K562 (cell line): ENCODE measurements around the gene BMP6. TPM values are rescaled to one million over a fixed set of nuclear protein-coding genes. Genes with fewer than 3 reads are reported as not detected.

Experiments used
- C11orf30 ChIP-seq: fragments of 450-650 bp; IDR thresholded peaks from 2 replicates; pipeline ENCODE4 v1.6.1; 2016; ENCODE audit warnings: low read depth, mild to moderate bottlenecking
- CEBPG ChIP-seq, 3 experiments: fragments of 200-800 bp in 1 of 3; sonication (Bioruptor generic) in 1 of 3; sonication (generic) in 1 of 3; formaldehyde crosslinking in 1 of 3; IDR thresholded peaks in 2 of 3; conservative IDR thresholded peaks in 1 of 3; 2 replicates each; pipeline versions ENCODE4 v1.6.1 to v1.8.0; 2016 to 2022; ENCODE audit warnings: missing compliant biosample characterization in 2 of 3, missing genetic modification characterization in 2 of 3, mild to moderate bottlenecking in 1 of 3, missing genetic modification reagents in 1 of 3
- CHD4 ChIP-seq: fragments of 200-600 bp; sonication (generic); IDR thresholded peaks from 3 replicates; pipeline ENCODE4 v1.6.1; 2012; ENCODE audit warnings: low read depth, mild to moderate bottlenecking, mixed read lengths, low read length, inconsistent platforms; ENCODE audit not compliant: insufficient read depth, insufficient replicate concordance, poor library complexity, severe bottlenecking
- ETV5 ChIP-seq: sonication (generic); formaldehyde crosslinking; IDR thresholded peaks from 2 replicates; pipeline ENCODE4 v1.4.0; 2020; ENCODE audit warnings: low read depth, mild to moderate bottlenecking, missing genetic modification reagents
- FOXJ2 ChIP-seq: fragments of 200-800 bp; sonication (Bioruptor generic); IDR thresholded peaks from 2 replicates; pipeline ENCODE4 v1.6.1; 2016; ENCODE audit warnings: missing genetic modification characterization, missing compliant biosample characterization
- ILF3 ChIP-seq: fragments of 450-650 bp; IDR thresholded peaks from 2 replicates; pipeline ENCODE4 v1.6.1; 2018; ENCODE audit warnings: antibody characterized with exemption, mild to moderate bottlenecking, moderate library complexity, borderline replicate concordance
- LEF1 ChIP-seq: fragments of 450-650 bp; IDR thresholded peaks from 2 replicates; pipeline ENCODE4 v1.6.1; 2016; ENCODE audit warnings: mild to moderate bottlenecking
- RREB1 ChIP-seq: fragments of 250-450 bp; sonication (Bioruptor Pico); IDR thresholded peaks from 2 replicates; pipeline ENCODE4 v1.4.0; 2020
- SLC30A9 ChIP-seq: fragments of 250-450 bp; sonication (Bioruptor Pico); IDR thresholded peaks from 2 replicates; pipeline ENCODE4 v1.8.0; 2022; ENCODE audit warnings: mild to moderate bottlenecking, moderate library complexity
- SMAD3 ChIP-seq: fragments of 450-650 bp; formaldehyde crosslinking; conservative IDR thresholded peaks from 2 replicates; pipeline ENCODE4 v1.4.0; 2020; ENCODE audit warnings: mild to moderate bottlenecking
- TRIM25 ChIP-seq: fragments of 450-650 bp; IDR thresholded peaks from 2 replicates; pipeline ENCODE4 v1.7.0; 2016; ENCODE audit warnings: borderline replicate concordance
- VEZF1 ChIP-seq: fragments of 200-800 bp; sonication (Bioruptor generic); IDR thresholded peaks from 2 replicates; pipeline ENCODE4 v1.6.1; 2017; ENCODE audit warnings: missing genetic modification characterization, missing compliant biosample characterization
- ZBTB7A ChIP-seq: IDR thresholded peaks from 2 replicates; pipeline ENCODE4 v1.6.1; 2011; ENCODE audit warnings: low read depth, mild to moderate bottlenecking, low read length, moderate library complexity, borderline replicate concordance; ENCODE audit not compliant: control insufficient read depth
- polyA plus RNA-seq, 8 experiments: library from polyadenylated mRNA; depleted of rRNA in 4 of 8; stranded (reverse) in 5 of 8; unstranded in 3 of 8; fragments of >200 nt; fragmentation: Nextera tagmentation in 2 of 8; fragmentation: Illumina TruSeq in 1 of 8; extraction: Ambion mirVana in 2 of 8; extraction: Trizol in 1 of 8; gene quantifications; 2 replicates each; pipeline versions ENCODE4 v1.2.1 to v1.2.3, GENCODE V29; 2011 to 2014; ENCODE audit warnings: inconsistent platforms in 1 of 8, missing spikeins in 1 of 8
- total RNA-seq, 7 experiments: library from RNA; depleted of rRNA in 6 of 7; stranded (reverse); fragments of >200 nt in 6 of 7; fragmentation: Illumina TruSeq in 2 of 7; extraction: Trizol in 2 of 7; gene quantifications; 2 replicates each; pipeline versions ENCODE4 v1.2.1 to v1.2.3, GENCODE V29; 2011 to 2021; ENCODE audit warnings: low replicate concordance in 1 of 7
- TF ChIP-seq, protein P1 (sequence below): sonication (generic); formaldehyde crosslinking; IDR thresholded peaks from 2 replicates; pipeline ENCODE4 v1.8.1; 2023; ENCODE audit warnings: mild to moderate bottlenecking, missing genetic modification reagents

Gene BMP6
- total and polyA plus RNA-seq, 9 of the 15 experiments (the other 6 are each of a cell fraction or from before 2014, with no cell fraction given), result 0.01 to 0.13 (median 0.06) TPM; not detected in 3

GRCh38 chr6:7680393-7681075 is 45.4 kb upstream of the BMP6 start (continued):
- TF ChIP-seq RREB1 (CRISPR knock-in tag) (no peak), LEF1 (no peak), ZBTB7A (no peak), SMAD3 (CRISPR knock-in tag) (0 out of 2 replicates have a peak, but pooled peaks have one; percentile 29), SLC30A9 (CRISPR knock-in tag) (no peak), CEBPG (CRISPR knock-in tag; IDR thresholded peaks at IDR 0.05) (no peak), CEBPG (tag; conservative IDR thresholded peaks at IDR 0.05 in 1 of 2, IDR thresholded peaks at IDR 0.05 in 1 of 2) (no peak), ILF3 (no peak), VEZF1 (CRISPR knock-in tag) (peak; percentile 11; the same call in 1 of the 2 replicates), CHD4 (no peak), FOXJ2 (tag) (peak; percentile 49; the same call in 1 of the 2 replicates), C11orf30 (no peak), TRIM25 (no peak), ETV5 (CRISPR knock-in tag) (no peak)
- TF ChIP-seq, protein P1, sequence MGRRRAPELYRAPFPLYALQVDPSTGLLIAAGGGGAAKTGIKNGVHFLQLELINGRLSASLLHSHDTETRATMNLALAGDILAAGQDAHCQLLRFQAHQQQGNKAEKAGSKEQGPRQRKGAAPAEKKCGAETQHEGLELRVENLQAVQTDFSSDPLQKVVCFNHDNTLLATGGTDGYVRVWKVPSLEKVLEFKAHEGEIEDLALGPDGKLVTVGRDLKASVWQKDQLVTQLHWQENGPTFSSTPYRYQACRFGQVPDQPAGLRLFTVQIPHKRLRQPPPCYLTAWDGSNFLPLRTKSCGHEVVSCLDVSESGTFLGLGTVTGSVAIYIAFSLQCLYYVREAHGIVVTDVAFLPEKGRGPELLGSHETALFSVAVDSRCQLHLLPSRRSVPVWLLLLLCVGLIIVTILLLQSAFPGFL (CRISPR knock-in tag), result no peak
